KMS-11 (cell line): ENCODE results near the gene HDAC4.

ENCODE experiments used
- H2AFZ ChIP-seq: fragments of 200-600 bp; sonication (generic); 2 replicates; pipeline ENCODE4 v1.6.1; 2016; ENCODE audit warnings: antibody characterized with exemption, mixed run types, low read depth
- H3K27ac ChIP-seq: fragments of 200-600 bp; sonication (generic); 2 replicates; pipeline ENCODE4 v1.6.1; 2016; ENCODE audit warnings: mild to moderate bottlenecking, mixed run types
- H3K27me3 ChIP-seq: fragments of 200-600 bp; sonication (generic); 2 replicates; pipeline ENCODE4 v1.6.1; 2017; ENCODE audit warnings: mild to moderate bottlenecking, low read depth, mixed run types, moderate library complexity; ENCODE audit not compliant: insufficient read depth
- H3K36me3 ChIP-seq: fragments of 200-600 bp; sonication (generic); 2 replicates; pipeline ENCODE4 v1.6.1; 2017; ENCODE audit warnings: mild to moderate bottlenecking, mixed run types; ENCODE audit not compliant: insufficient read depth
- H3K4me1 ChIP-seq: fragments of 200-600 bp; sonication (generic); 2 replicates; pipeline ENCODE4 v1.6.1; 2016; ENCODE audit warnings: mild to moderate bottlenecking, low read depth, mixed run types; ENCODE audit not compliant: poor library complexity, severe bottlenecking
- H3K4me2 ChIP-seq: fragments of 200-600 bp; sonication (generic); 2 replicates; pipeline ENCODE4 v1.7.0; 2016; ENCODE audit warnings: mild to moderate bottlenecking, mixed run types
- H3K4me3 ChIP-seq: fragments of 200-600 bp; sonication (generic); IDR thresholded peaks from 2 replicates; pipeline ENCODE4 v1.6.1; 2017; ENCODE audit warnings: low read depth, low read length, mixed read lengths; ENCODE audit not compliant: insufficient read depth
- H3K79me2 ChIP-seq: fragments of 200-600 bp; sonication (generic); 2 replicates; pipeline ENCODE4 v1.6.1; 2016; ENCODE audit warnings: low read depth, mixed run types; ENCODE audit not compliant: insufficient read depth
- H3K9ac ChIP-seq: fragments of 200-600 bp; sonication (generic); 2 replicates; pipeline ENCODE4 v1.6.1; 2016; ENCODE audit warnings: mild to moderate bottlenecking, mixed run types
- H4K20me1 ChIP-seq: fragments of 200-600 bp; sonication (generic); 2 replicates; pipeline ENCODE4 v1.6.1; 2016; ENCODE audit warnings: mild to moderate bottlenecking, mixed run types; ENCODE audit not compliant: insufficient read depth
- CTCF ChIP-seq: fragments of 200-600 bp; sonication (generic); conservative IDR thresholded peaks from 2 replicates; pipeline ENCODE4 v1.6.1; 2017; ENCODE audit warnings: low read depth, mild to moderate bottlenecking, antibody characterized with exemption, low read length, moderate library complexity, mixed read lengths

The HDAC4 gene

GRCh38 chr2:239195318-239195871 lies 205.4 kb downstream of the HDAC4 start:
- H3K4me2 ChIP-seq = no peak overlapping the region
- TF ChIP-seq CTCF = no peak
- no peak overlapping the region for H3K9ac ChIP-seq
- no peaks in the 10 kb centered on the region; the same call in 1 of the 2 replicates for H3K79me2 ChIP-seq
- H4K20me1 ChIP-seq = no peaks in the 10 kb centered on the region
- no peaks in the 10 kb centered on the region for H3K27me3 ChIP-seq
- H3K27ac ChIP-seq = no peak overlapping the region
- no peaks in the 10 kb centered on the region for H3K4me1 ChIP-seq
- no peaks in the 10 kb centered on the region for H3K36me3 ChIP-seq
- H3K4me3 ChIP-seq = no peak overlapping the region
- H2AFZ ChIP-seq = no peak overlapping the region

- Histone ChIP-seq H2AFZ (no peak overlapping the region), H3K27me3 (no peaks in the 10 kb centered on the region), H3K4me3 (no peak overlapping the region), H3K27ac (no peak overlapping the region), H3K4me2 (no peak overlapping the region), H3K79me2 (no peaks in the 10 kb centered on the region; the same call in 1 of the 2 replicates), H4K20me1 (no peaks in the 10 kb centered on the region), H3K36me3 (no peaks in the 10 kb centered on the region), H3K9ac (no peak overlapping the region), H3K4me1 (no peaks in the 10 kb centered on the region)
- TF ChIP-seq CTCF = no peak
These were observed 206.0 kb downstream of the HDAC4 start for GRCh38 chr2:239194731-239195317.

DNA sequence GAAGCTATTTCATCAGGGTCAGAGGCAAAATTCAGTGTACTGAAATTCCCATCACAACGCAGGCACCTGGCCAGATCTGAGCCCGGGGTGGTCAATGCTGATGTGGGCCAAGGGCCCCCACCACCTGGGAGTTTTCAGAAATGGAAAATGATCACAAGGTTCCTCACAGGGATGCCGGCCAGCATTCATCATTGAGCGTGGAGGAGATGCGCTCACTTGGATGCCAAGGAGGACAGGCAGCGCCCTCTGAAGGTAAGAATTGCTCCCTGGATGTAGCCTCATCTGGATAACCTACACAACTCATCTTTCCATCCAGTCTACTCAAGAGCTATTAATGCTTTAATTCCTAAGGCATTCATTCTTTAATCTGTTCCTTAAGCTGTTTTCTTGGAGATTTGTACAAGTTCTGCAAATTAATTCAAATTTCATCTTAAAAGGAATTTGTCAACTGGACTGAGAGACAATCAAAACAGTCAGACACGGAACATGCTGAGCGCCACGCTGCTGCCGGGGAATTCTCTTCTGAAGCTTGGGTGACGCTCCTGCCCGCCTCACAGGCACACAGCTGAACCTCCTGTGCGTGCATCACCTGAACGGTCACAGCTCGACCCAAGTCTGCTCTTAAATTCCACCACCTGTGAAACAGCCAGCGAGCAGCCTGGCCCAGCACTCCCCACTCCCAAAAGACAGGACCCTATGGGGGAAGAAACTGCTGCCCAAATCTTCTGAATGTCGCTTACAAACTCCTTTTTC lies 206.7 kb downstream of the HDAC4 start:
- Histone ChIP-seq H3K4me3 (no peak overlapping the region), H3K27ac (no peak overlapping the region), H3K27me3 (no peaks in the 10 kb centered on the region), H3K9ac (no peak overlapping the region), H3K4me1 (no peaks in the 10 kb centered on the region), H3K4me2 (no peak overlapping the region), H3K79me2 (no peaks in the 10 kb centered on the region), H4K20me1 (no peaks in the 10 kb centered on the region), H2AFZ (no peak overlapping the region), H3K36me3 (no peaks in the 10 kb centered on the region)
- no peak for TF ChIP-seq CTCF

GRCh38 chr2:239193401-239193811 lies 207.4 kb downstream of the HDAC4 start:
- Histone ChIP-seq H3K27ac (no peak overlapping the region), H2AFZ (no peak overlapping the region), H4K20me1 (no peaks in the 10 kb centered on the region), H3K4me3 (no peak overlapping the region), H3K79me2 (no peaks in the 10 kb centered on the region), H3K4me1 (no peaks in the 10 kb centered on the region), H3K36me3 (no peaks in the 10 kb centered on the region), H3K27me3 (no peaks in the 10 kb centered on the region), H3K9ac (no peak overlapping the region), H3K4me2 (no peak overlapping the region)
- TF ChIP-seq CTCF = no peak
